PC-9 (cell line): ENCODE data around the gene LZTS2.

Experiments
- EZH2 ChIP-seq: fragments of 200-600 bp; sonication (generic); IDR thresholded peaks from 2 replicates; pipeline ENCODE4 v1.8.0; 2017; ENCODE audit warnings: antibody characterized with exemption, low read depth
- TF ChIP-seq, protein P1 (sequence below): fragments of 200-600 bp; sonication (generic); conservative IDR thresholded peaks from 2 replicates; pipeline ENCODE4 v1.6.1; 2017; ENCODE audit warnings: mixed run types, antibody characterized with exemption, mild to moderate bottlenecking, moderate library complexity

DNA sequence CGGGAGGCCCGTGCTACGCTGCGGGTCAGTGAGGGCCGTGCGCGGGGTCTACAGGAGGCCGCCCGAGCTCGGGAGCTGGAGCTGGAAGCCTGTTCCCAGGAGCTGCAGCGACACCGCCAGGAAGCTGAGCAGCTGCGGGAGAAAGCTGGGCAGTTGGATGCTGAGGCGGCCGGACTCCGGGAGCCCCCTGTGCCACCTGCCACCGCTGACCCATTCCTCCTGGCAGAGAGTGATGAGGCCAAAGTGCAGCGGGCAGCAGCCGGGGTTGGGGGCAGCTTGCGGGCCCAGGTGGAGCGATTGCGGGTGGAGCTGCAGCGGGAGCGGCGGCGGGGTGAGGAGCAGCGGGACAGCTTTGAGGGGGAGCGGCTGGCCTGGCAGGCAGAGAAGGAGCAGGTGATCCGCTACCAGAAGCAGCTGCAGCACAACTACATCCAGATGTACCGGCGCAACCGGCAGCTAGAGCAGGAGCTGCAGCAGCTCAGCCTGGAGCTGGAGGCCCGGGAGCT, 7.0 kb downstream of the LZTS2 start:
- TF ChIP-seq, protein P1, sequence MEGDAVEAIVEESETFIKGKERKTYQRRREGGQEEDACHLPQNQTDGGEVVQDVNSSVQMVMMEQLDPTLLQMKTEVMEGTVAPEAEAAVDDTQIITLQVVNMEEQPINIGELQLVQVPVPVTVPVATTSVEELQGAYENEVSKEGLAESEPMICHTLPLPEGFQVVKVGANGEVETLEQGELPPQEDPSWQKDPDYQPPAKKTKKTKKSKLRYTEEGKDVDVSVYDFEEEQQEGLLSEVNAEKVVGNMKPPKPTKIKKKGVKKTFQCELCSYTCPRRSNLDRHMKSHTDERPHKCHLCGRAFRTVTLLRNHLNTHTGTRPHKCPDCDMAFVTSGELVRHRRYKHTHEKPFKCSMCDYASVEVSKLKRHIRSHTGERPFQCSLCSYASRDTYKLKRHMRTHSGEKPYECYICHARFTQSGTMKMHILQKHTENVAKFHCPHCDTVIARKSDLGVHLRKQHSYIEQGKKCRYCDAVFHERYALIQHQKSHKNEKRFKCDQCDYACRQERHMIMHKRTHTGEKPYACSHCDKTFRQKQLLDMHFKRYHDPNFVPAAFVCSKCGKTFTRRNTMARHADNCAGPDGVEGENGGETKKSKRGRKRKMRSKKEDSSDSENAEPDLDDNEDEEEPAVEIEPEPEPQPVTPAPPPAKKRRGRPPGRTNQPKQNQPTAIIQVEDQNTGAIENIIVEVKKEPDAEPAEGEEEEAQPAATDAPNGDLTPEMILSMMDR = no peak
- TF ChIP-seq EZH2 = no peak
